ENCODE measurements around the gene PDCD10. TPM values are rescaled to one million over a fixed set of nuclear protein-coding genes. Genes with fewer than 3 reads are reported as not detected.

Gene PDCD10
- total and polyA plus RNA-seq, 5 experiments from 2014 or later: 46.2 to 84.8 (median 62.1) TPM

- DNase-seq (no peak), ATAC-seq (no peak)
- POLR2A ChIA-PET: no interaction called here
- Mint-ChIP-seq H3K4me3 (no peak overlapping the region), H3K9me3 (no peaks in the 10 kb centered on the region), H3K27ac (peak overlapping the region in 2 of 10 donors; percentile 29 to 59), H3K4me1 (peaks cover 39 to 79% (median 64%) of the 10 kb centered on the region in 4 donors), H3K36me3 (peaks cover 0 to 83% (median 19%) of the 10 kb centered on the region in 3 donors), H3K27me3 (no peaks in the 10 kb centered on the region)
Observed at GRCh38 chr3:167709690-167710089, 25.0 kb downstream of the PDCD10 start.

GRCh38 chr3:167705840-167706239 lies 28.9 kb downstream of the PDCD10 start:
- H3K27ac Mint-ChIP-seq: peak overlapping the region in 5 of 10 donors; percentile 21 to 52 (median 32)
- ATAC-seq (no peak), DNase-seq (no peak)
- H3K9me3 Mint-ChIP-seq: no peaks in the 10 kb centered on the region
- H3K36me3 Mint-ChIP-seq: peaks cover 0 to 73% (median 13%) of the 10 kb centered on the region in 3 donors
- H3K4me1 Mint-ChIP-seq: peaks cover 13 to 45% (median 29%) of the 10 kb centered on the region in 4 donors
- POLR2A ChIA-PET: no interaction called here
- H3K4me3 Mint-ChIP-seq: no peak overlapping the region
- no peaks in the 10 kb centered on the region for H3K27me3 Mint-ChIP-seq

DNA sequence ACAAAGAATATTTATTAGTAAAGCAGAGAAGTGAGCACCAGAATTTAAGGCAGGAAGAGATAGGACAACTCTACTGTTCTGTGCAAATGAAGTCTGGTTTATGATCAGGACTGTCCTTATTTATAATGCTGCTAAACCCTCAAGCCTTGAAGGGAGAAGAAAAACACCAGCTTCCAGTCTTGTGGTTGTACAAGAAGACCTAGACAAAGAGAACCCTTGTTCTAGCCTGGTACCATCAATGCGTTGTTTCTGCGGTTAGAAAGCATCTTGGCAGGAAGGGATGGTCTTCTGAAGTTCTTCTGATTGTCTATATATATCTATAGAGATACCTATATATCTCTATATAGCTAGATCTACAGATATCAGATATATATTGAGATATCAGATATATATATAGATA lies 33.8 kb downstream of the PDCD10 start:
- Mint-ChIP-seq H3K27me3 (no peaks in the 10 kb centered on the region), H3K4me1 (peaks cover 4 to 17% (median 11%) of the 10 kb centered on the region in 4 donors), H3K9me3 (no peaks in the 10 kb centered on the region), H3K27ac (peak overlapping the region in 1 of 10 donors; percentile 20), H3K36me3 (peaks cover 0 to 63% (median 9%) of the 10 kb centered on the region in 3 donors), H3K4me3 (no peak overlapping the region)
- ATAC-seq: no peak
- no peak for DNase-seq
- POLR2A ChIA-PET: no interaction called here

DNA sequence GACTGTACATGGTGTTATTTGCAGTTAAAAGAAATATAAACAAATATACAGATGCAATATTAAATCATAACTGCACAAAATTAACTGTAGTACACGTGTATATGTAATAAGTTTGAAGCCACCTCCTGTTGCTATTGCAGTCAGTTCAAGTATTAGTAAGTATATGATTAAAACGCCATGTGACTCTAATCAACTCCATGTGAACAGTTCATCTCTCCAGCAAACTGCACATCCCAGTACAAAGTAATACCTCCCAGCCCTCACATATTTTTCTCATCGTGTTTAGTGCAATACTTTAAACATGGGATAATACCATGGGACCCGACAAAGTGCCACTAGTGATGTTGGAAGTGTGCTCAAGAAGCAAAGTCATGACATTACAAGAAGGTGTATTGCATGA lies 34.6 kb downstream of the PDCD10 start:
- Mint-ChIP-seq H3K36me3 (peaks cover 0 to 67% (median 9%) of the 10 kb centered on the region in 3 donors), H3K4me1 (peaks cover 2 to 13% (median 8%) of the 10 kb centered on the region in 4 donors), H3K4me3 (no peak overlapping the region), H3K27me3 (no peaks in the 10 kb centered on the region), H3K27ac (peak overlapping the region in 1 of 10 donors; percentile 16), H3K9me3 (no peaks in the 10 kb centered on the region)
- POLR2A ChIA-PET: no interaction called here
- ATAC-seq (no peak), DNase-seq (no peak)

DNA sequence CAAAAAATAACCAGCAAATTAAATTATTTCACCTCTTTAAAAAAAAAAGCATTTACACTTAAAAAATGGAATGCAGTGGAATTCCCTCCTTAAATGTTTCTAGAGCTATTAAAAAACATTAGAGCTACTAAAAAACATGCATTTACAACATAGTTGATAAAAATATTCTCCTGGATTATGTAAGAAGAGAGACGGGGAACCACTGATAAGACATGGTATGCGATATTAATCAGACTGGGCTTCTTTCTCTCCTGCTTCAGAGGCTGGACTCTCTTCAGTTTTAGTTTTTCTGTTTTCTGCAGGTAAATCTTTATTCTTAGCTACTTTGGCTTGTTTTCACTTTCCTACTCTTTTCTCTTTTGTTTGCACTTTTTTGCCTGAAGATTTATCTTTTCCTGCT lies 40.6 kb downstream of the PDCD10 start:
- ATAC-seq: no peak
- H3K36me3 Mint-ChIP-seq: peaks cover 0 to 66% (median 17%) of the 10 kb centered on the region in 3 donors
- no peak overlapping the region for H3K4me3 Mint-ChIP-seq
- DNase-seq: no peak
- POLR2A ChIA-PET: no interaction called here
- H3K27ac Mint-ChIP-seq: peak overlapping the region in 8 of 10 donors; percentile 4 to 82 (median 47)
- H3K4me1 Mint-ChIP-seq: peaks cover 8 to 32% (median 17%) of the 10 kb centered on the region in 4 donors
- H3K27me3 Mint-ChIP-seq: no peaks in the 10 kb centered on the region
- H3K9me3 Mint-ChIP-seq: no peaks in the 10 kb centered on the region

GRCh38 chr3:167691366-167691765 lies 43.3 kb downstream of the PDCD10 start:
- Mint-ChIP-seq H3K9me3 (no peaks in the 10 kb centered on the region), H3K4me3 (no peak overlapping the region), H3K36me3 (peaks cover 0 to 62% (median 19%) of the 10 kb centered on the region in 3 donors), H3K27me3 (no peaks in the 10 kb centered on the region), H3K27ac (peak overlapping the region; percentile 22 to 87 (median 64)), H3K4me1 (peaks cover 8 to 27% (median 16%) of the 10 kb centered on the region in 4 donors)
- POLR2A ChIA-PET: no interaction called here
- ATAC-seq (peak; percentile 53 to 76), DNase-seq (peak in 3 of 10 donors; percentile 2 to 8 (median 6))

DNA sequence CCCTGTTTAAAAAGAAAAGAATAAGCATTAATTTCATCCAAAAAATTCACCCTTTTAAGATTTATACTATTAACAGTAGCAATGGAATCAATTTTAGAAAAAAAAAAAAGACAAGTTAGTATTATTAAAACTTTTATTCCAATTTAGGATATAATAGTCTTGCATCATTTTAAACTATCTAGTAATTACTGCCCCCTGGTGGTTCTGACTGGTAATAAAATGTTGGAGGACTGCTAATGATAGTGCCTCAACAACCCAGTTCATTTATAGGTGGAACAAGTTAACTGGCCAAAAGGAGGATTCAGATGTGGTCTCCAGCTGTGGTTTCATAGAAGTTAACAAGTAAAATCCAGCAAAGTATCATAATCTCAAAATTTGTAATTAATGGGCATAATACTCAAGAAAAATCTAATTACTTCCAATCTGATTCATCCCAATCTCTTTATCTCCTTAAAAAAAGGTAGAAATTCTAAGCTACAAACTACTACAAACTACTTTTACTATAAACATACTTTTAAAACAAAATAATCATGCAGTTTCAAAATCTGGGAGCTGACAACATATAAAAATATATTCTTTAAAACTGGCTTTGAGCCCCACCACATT lies 50.2 kb downstream of the PDCD10 start:
- peak overlapping the region in 3 of 10 donors; percentile 15 to 34 (median 20) for H3K27ac Mint-ChIP-seq
- H3K4me3 Mint-ChIP-seq: no peak overlapping the region
- POLR2A ChIA-PET: no interaction called here
- peak in 8 of 10 donors; percentile 18 to 69 (median 58) for DNase-seq
- peaks cover 0 to 2% (median under 1%) of the 10 kb centered on the region in 4 donors for H3K4me1 Mint-ChIP-seq
- no peaks in the 10 kb centered on the region for H3K27me3 Mint-ChIP-seq
- no peaks in the 10 kb centered on the region for H3K9me3 Mint-ChIP-seq
- peak; percentile 62 to 72 for ATAC-seq
- H3K36me3 Mint-ChIP-seq: peaks cover 0 to 65% (median 19%) of the 10 kb centered on the region in 3 donors

DNA sequence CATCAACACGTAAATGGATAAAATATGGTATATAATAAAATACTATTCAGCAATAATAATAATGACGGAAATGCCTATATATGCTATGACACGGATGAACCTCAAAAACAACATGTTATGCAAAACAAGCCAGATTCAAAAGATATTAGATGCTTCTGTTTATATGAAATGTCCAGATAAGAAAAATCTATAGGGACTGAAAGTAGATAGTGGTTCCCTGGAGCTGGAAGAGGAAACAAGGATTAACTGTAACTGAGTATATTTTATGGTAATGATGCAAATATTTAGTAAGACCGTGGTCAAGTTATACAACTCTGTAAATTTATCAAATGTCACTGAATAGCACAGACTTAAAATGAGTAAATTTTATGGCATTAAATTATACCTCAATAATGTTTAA lies 55.2 kb downstream of the PDCD10 start:
- peaks cover 7 to 34% (median 23%) of the 10 kb centered on the region in 9 donors for H3K9me3 Mint-ChIP-seq
- H3K27ac Mint-ChIP-seq: no peak overlapping the region
- no peaks in the 10 kb centered on the region for H3K27me3 Mint-ChIP-seq
- peaks cover 29 to 82% (median 59%) of the 10 kb centered on the region in 3 donors for H3K36me3 Mint-ChIP-seq
- peaks cover 0 to 3% (median 1%) of the 10 kb centered on the region in 4 donors for H3K4me1 Mint-ChIP-seq
- ATAC-seq: no peak
- no peak overlapping the region for H3K4me3 Mint-ChIP-seq
- POLR2A ChIA-PET: no interaction called here
- DNase-seq: no peak

DNA sequence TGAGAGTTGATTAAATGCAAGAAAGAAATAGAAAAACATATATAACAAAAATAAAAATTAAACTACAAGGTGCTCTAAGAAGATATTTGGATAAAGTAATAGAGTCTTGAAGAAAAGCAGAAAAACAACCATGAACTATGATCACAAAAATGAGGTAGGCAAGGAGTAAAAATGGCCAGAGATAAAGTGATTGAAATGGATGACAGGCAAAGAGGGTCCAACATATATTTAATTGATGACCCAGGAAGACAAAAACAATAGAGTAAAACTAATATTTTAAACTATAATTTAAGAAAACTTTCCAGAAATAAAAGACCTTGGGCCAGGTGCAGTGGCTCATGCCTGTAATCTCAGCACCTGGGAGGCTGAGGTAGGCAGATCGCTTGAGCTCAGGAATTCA lies 58.8 kb downstream of the PDCD10 start:
- POLR2A ChIA-PET: no interaction called here
- no peak for ATAC-seq
- no peak for DNase-seq
- Mint-ChIP-seq H3K36me3 (peaks cover 47 to 78% (median 76%) of the 10 kb centered on the region in 3 donors), H3K27ac (no peak overlapping the region), H3K27me3 (no peaks in the 10 kb centered on the region), H3K4me1 (peaks cover 0 to 5% (median under 1%) of the 10 kb centered on the region in 4 donors), H3K4me3 (no peak overlapping the region), H3K9me3 (peaks cover 10 to 45% (median 29%) of the 10 kb centered on the region in 9 donors)

- peaks cover 0 to 3% (median under 1%) of the 10 kb centered on the region in 4 donors for H3K4me1 Mint-ChIP-seq
- H3K4me3 Mint-ChIP-seq: no peak overlapping the region
- ATAC-seq (no peak), DNase-seq (no peak)
- peaks cover 47 to 65% (median 55%) of the 10 kb centered on the region in 3 donors for H3K36me3 Mint-ChIP-seq
- no peak overlapping the region for H3K27ac Mint-ChIP-seq
- H3K9me3 Mint-ChIP-seq: peaks cover 10 to 45% (median 29%) of the 10 kb centered on the region in 9 donors
- no peaks in the 10 kb centered on the region for H3K27me3 Mint-ChIP-seq
- POLR2A ChIA-PET: no interaction called here
Observed at GRCh38 chr3:167673221-167673620, 61.5 kb downstream of the PDCD10 start.

GRCh38 chr3:167671878-167672427 lies 62.7 kb downstream of the PDCD10 start:
- DNase-seq (no peak), ATAC-seq (no peak)
- POLR2A ChIA-PET: no interaction called here
- Mint-ChIP-seq H3K36me3 (peaks cover 39 to 55% (median 43%) of the 10 kb centered on the region in 3 donors), H3K27ac (peak overlapping the region in 1 of 10 donors; percentile 44), H3K27me3 (no peaks in the 10 kb centered on the region), H3K9me3 (peaks cover 12 to 33% (median 28%) of the 10 kb centered on the region in 9 donors), H3K4me1 (peaks cover 0 to 3% (median 0%) of the 10 kb centered on the region in 4 donors), H3K4me3 (no peak overlapping the region)

- Mint-ChIP-seq H3K4me3 (no peak overlapping the region), H3K27ac (peak overlapping the region in 3 of 10 donors; percentile 20 to 39 (median 36)), H3K36me3 (peaks cover 18 to 37% (median 21%) of the 10 kb centered on the region in 3 donors), H3K27me3 (no peaks in the 10 kb centered on the region), H3K4me1 (peaks cover 0 to 2% (median 0%) of the 10 kb centered on the region in 4 donors), H3K9me3 (peaks cover 8 to 20% (median 11%) of the 10 kb centered on the region in 9 donors)
- DNase-seq (no peak), ATAC-seq (no peak)
- POLR2A ChIA-PET: no interaction called here
Observed at GRCh38 chr3:167669699-167670098, 65.0 kb downstream of the PDCD10 start.

DNA sequence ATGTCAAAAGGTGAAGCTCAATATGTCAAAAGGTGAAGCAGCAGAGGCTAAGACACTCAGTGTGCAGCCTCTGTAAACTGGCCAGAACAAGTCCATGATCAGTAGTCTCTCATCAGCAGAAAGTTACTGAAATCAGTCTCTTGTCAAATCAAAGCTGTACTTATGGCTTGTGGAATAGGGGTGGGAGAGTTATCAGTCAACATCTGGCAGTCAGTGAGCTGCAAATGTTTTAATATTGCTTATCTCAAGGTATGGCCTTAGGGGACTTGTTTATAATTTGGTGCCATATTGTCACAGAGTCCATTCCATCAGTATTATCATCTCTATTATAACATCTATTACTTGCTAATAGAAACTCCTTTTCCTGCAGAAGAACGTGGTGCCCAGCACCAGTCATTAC lies 66.0 kb downstream of the PDCD10 start:
- DNase-seq (no peak), ATAC-seq (no peak)
- H3K27ac Mint-ChIP-seq: no peak overlapping the region
- no peak overlapping the region for H3K4me3 Mint-ChIP-seq
- no peaks in the 10 kb centered on the region for H3K4me1 Mint-ChIP-seq
- H3K27me3 Mint-ChIP-seq: no peaks in the 10 kb centered on the region
- POLR2A ChIA-PET: no interaction called here
- H3K9me3 Mint-ChIP-seq: peaks cover 2 to 16% (median 5%) of the 10 kb centered on the region in 9 donors
- H3K36me3 Mint-ChIP-seq: peaks cover 9 to 27% (median 10%) of the 10 kb centered on the region in 3 donors

Data from naive thymus-derived CD8-positive, alpha-beta T cell (primary cell).